HepG2 (cell line): ENCODE data around the gene RAB6A. TPM values are rescaled to one million over a fixed set of nuclear protein-coding genes. Genes with fewer than 3 reads are reported as not detected.
A peak's percentile ranks its signal among the peaks of the same experiment; 100 is the strongest.

Experiments used
- CAMTA2 ChIP-seq: sonication (generic); formaldehyde crosslinking; IDR thresholded peaks from 2 replicates; pipeline ENCODE4 v1.4.0; 2020; ENCODE audit warnings: mild to moderate bottlenecking, missing genetic modification reagents, borderline replicate concordance
- MAFK ChIP-seq, 2 experiments: IDR thresholded peaks in 1 of 2; conservative IDR thresholded peaks in 1 of 2; 2 replicates each; pipeline ENCODE4 v1.6.1; 2011; ENCODE audit warnings: improper control_type of control experiment in 2 of 2, low read length in 2 of 2
- MTF1 ChIP-seq: sonication (generic); formaldehyde crosslinking; IDR thresholded peaks from 2 replicates; pipeline ENCODE4 v1.5.0; 2020; ENCODE audit warnings: missing genetic modification reagents
- NFE2 ChIP-seq: sonication (generic); formaldehyde crosslinking; IDR thresholded peaks from 2 replicates; pipeline ENCODE4 v1.4.0; 2020; ENCODE audit warnings: missing genetic modification reagents
- NR0B2 ChIP-seq: sonication (generic); formaldehyde crosslinking; IDR thresholded peaks from 2 replicates; pipeline ENCODE4 v1.4.0; 2020; ENCODE audit warnings: mild to moderate bottlenecking, missing genetic modification reagents
- TBP ChIP-seq: sonication (generic); formaldehyde crosslinking; IDR thresholded peaks from 2 replicates; pipeline ENCODE4 v1.5.0; 2020; ENCODE audit warnings: missing genetic modification reagents
- TGIF2 ChIP-seq: IDR thresholded peaks from 2 replicates; pipeline ENCODE4 v1.6.1; 2016; ENCODE audit warnings: control low read depth, missing compliant biosample characterization
- TRIM22 ChIP-seq: fragments of 450-650 bp; IDR thresholded peaks from 2 replicates; pipeline ENCODE4 v1.6.1; 2017
- ZNF207 ChIP-seq: fragments of 450-650 bp; IDR thresholded peaks from 2 replicates; pipeline ENCODE4 v1.6.1; 2016; ENCODE audit warnings: antibody characterized with exemption, borderline replicate concordance
- ZNF629 ChIP-seq: sonication (generic); formaldehyde crosslinking; conservative IDR thresholded peaks from 2 replicates; pipeline ENCODE4 v1.5.0; 2020; ENCODE audit warnings: missing genetic modification reagents
- ZNF7 ChIP-seq: IDR thresholded peaks from 2 replicates; pipeline ENCODE4 v1.6.1; 2016; ENCODE audit warnings: missing biosample characterization, missing genetic modification reagents
- ZNF720 ChIP-seq: sonication (generic); formaldehyde crosslinking; IDR thresholded peaks from 2 replicates; pipeline ENCODE4 v1.4.0; 2020; ENCODE audit warnings: missing genetic modification reagents
- ZNF772 ChIP-seq: sonication (generic); formaldehyde crosslinking; IDR thresholded peaks from 2 replicates; pipeline ENCODE4 v1.5.0; 2020; ENCODE audit warnings: mild to moderate bottlenecking, missing genetic modification reagents
- ZUFSP ChIP-seq: sonication (generic); formaldehyde crosslinking; IDR thresholded peaks from 2 replicates; pipeline ENCODE4 v1.9.0; 2021; ENCODE audit warnings: missing genetic modification reagents, mild to moderate bottlenecking, borderline replicate concordance
- polyA plus RNA-seq, 8 experiments: library from polyadenylated mRNA; depleted of rRNA in 3 of 8; stranded (reverse) in 7 of 8; unstranded in 1 of 8; fragments of >200 nt; fragmentation: Illumina TruSeq in 4 of 8; extraction: Trizol in 4 of 8; gene quantifications; 2 replicates each; pipeline versions ENCODE4 v1.2.1 to v1.2.3, GENCODE V29; 2011 to 2016; ENCODE audit warnings: low read depth in 4 of 8, missing spikeins in 1 of 8, mixed read lengths in 1 of 8; ENCODE audit not compliant: insufficient read depth in 1 of 8
- total RNA-seq, 5 experiments: library from RNA; depleted of rRNA; stranded (reverse); fragments of >200 nt; fragmentation: Illumina TruSeq; extraction: Trizol; gene quantifications; 2 replicates each; pipeline ENCODE4 v1.2.3, GENCODE V29; 2016; ENCODE audit warnings: low read depth in 1 of 5
- TF ChIP-seq, protein P1 (sequence below): sonication (generic); formaldehyde crosslinking; IDR thresholded peaks from 2 replicates; pipeline ENCODE4 v1.4.0; 2020; ENCODE audit warnings: missing genetic modification reagents
- TF ChIP-seq, protein P2 (sequence below): IDR thresholded peaks from 2 replicates; pipeline ENCODE4 v1.4.0; 2020; ENCODE audit warnings: mild to moderate bottlenecking, missing genetic modification reagents
- TF ChIP-seq, protein P3 (sequence below): sonication (generic); formaldehyde crosslinking; IDR thresholded peaks from 2 replicates; pipeline ENCODE4 v1.5.0; 2020; ENCODE audit warnings: missing genetic modification reagents, mild to moderate bottlenecking, borderline replicate concordance

The RAB6A gene
- total and polyA plus RNA-seq, 2 of the 13 experiments (the other 11 are each of a cell fraction or from before 2014, with no cell fraction given): 74.3 to 121 TPM

GRCh38 chr11:73760679-73761402 lies at the start of gene RAB6A (continued):
- TF ChIP-seq, protein P1, sequence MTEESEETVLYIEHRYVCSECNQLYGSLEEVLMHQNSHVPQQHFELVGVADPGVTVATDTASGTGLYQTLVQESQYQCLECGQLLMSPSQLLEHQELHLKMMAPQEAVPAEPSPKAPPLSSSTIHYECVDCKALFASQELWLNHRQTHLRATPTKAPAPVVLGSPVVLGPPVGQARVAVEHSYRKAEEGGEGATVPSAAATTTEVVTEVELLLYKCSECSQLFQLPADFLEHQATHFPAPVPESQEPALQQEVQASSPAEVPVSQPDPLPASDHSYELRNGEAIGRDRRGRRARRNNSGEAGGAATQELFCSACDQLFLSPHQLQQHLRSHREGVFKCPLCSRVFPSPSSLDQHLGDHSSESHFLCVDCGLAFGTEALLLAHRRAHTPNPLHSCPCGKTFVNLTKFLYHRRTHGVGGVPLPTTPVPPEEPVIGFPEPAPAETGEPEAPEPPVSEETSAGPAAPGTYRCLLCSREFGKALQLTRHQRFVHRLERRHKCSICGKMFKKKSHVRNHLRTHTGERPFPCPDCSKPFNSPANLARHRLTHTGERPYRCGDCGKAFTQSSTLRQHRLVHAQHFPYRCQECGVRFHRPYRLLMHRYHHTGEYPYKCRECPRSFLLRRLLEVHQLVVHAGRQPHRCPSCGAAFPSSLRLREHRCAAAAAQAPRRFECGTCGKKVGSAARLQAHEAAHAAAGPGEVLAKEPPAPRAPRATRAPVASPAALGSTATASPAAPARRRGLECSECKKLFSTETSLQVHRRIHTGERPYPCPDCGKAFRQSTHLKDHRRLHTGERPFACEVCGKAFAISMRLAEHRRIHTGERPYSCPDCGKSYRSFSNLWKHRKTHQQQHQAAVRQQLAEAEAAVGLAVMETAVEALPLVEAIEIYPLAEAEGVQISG (CRISPR knock-in tag): peak; percentile 84
- TF ChIP-seq CAMTA2: no peak
- no peak for TF ChIP-seq ZNF207
- no peak for TF ChIP-seq ZNF772 (CRISPR knock-in tag)
- TF ChIP-seq MAFK (conservative IDR thresholded peaks at IDR 0.05 in 1 of 2, IDR thresholded peaks at IDR 0.05 in 1 of 2; ENCODE audit: low read length in 2 of 2): no peak
- TF ChIP-seq TRIM22: no peak
- TF ChIP-seq, protein P2, sequence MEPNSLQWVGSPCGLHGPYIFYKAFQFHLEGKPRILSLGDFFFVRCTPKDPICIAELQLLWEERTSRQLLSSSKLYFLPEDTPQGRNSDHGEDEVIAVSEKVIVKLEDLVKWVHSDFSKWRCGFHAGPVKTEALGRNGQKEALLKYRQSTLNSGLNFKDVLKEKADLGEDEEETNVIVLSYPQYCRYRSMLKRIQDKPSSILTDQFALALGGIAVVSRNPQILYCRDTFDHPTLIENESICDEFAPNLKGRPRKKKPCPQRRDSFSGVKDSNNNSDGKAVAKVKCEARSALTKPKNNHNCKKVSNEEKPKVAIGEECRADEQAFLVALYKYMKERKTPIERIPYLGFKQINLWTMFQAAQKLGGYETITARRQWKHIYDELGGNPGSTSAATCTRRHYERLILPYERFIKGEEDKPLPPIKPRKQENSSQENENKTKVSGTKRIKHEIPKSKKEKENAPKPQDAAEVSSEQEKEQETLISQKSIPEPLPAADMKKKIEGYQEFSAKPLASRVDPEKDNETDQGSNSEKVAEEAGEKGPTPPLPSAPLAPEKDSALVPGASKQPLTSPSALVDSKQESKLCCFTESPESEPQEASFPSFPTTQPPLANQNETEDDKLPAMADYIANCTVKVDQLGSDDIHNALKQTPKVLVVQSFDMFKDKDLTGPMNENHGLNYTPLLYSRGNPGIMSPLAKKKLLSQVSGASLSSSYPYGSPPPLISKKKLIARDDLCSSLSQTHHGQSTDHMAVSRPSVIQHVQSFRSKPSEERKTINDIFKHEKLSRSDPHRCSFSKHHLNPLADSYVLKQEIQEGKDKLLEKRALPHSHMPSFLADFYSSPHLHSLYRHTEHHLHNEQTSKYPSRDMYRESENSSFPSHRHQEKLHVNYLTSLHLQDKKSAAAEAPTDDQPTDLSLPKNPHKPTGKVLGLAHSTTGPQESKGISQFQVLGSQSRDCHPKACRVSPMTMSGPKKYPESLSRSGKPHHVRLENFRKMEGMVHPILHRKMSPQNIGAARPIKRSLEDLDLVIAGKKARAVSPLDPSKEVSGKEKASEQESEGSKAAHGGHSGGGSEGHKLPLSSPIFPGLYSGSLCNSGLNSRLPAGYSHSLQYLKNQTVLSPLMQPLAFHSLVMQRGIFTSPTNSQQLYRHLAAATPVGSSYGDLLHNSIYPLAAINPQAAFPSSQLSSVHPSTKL (CRISPR knock-in tag): no peak
- no peak for TF ChIP-seq NFE2 (CRISPR knock-in tag)
- TF ChIP-seq ZNF720: no peak
- no peak for TF ChIP-seq ZNF7 (CRISPR knock-in tag)
- TF ChIP-seq, protein P3, sequence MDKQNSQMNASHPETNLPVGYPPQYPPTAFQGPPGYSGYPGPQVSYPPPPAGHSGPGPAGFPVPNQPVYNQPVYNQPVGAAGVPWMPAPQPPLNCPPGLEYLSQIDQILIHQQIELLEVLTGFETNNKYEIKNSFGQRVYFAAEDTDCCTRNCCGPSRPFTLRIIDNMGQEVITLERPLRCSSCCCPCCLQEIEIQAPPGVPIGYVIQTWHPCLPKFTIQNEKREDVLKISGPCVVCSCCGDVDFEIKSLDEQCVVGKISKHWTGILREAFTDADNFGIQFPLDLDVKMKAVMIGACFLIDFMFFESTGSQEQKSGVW (CRISPR knock-in tag): no peak
- no peak for TF ChIP-seq TBP (CRISPR knock-in tag)
- TF ChIP-seq ZNF629 (CRISPR knock-in tag): no peak
- peak; percentile 37; the same call in 1 of the 2 replicates for TF ChIP-seq TGIF2 (CRISPR knock-in tag)
- no peak for TF ChIP-seq MTF1
- no peak for TF ChIP-seq NR0B2
- no peak for TF ChIP-seq ZUFSP (CRISPR knock-in tag)
